ENCODE data around the gene CENPX.

Gene CENPX

GRCh38 chr17:82009413-82009812 is 13.3 kb downstream of the CENPX start:
- no peak for DNase-seq

GRCh38 chr17:82008941-82009405 is 13.7 kb downstream of the CENPX start:
- DNase-seq = no peak

- no peak for DNase-seq
Measured at GRCh38 chr17:82008258-82008940, 14.3 kb downstream of the CENPX start.

GRCh38 chr17:82007495-82008257 is 15.0 kb downstream of the CENPX start:
- DNase-seq = no peak

- DNase-seq = no peak
Measured at GRCh38 chr17:82007228-82007494, 15.5 kb downstream of the CENPX start.

GRCh38 chr17:82006468-82007227 is 16.0 kb downstream of the CENPX start:
- no peak for DNase-seq

GRCh38 chr17:82005701-82006348 is 16.9 kb downstream of the CENPX start:
- DNase-seq = no peak

GRCh38 chr17:82004517-82005455 is 17.9 kb downstream of the CENPX start:
- DNase-seq = no peak

- no peak for DNase-seq
Measured at GRCh38 chr17:82003411-82004381, 19.0 kb downstream of the CENPX start.

GRCh38 chr17:82001571-82002056 is 21.1 kb downstream of the CENPX start:
- no peak for DNase-seq

- no peak for DNase-seq
Measured at GRCh38 chr17:82000803-82001570, 21.7 kb downstream of the CENPX start.

GRCh38 chr17:81999976-82000802 is 22.5 kb downstream of the CENPX start:
- DNase-seq = no peak

GRCh38 chr17:81999587-81999975 is 23.1 kb downstream of the CENPX start:
- no peak for DNase-seq

- no peak for DNase-seq
Measured at GRCh38 chr17:81998691-81999438, 23.8 kb downstream of the CENPX start.

- no peak for DNase-seq
Measured at GRCh38 chr17:81998212-81998611, 24.5 kb downstream of the CENPX start.

- no peak for DNase-seq
Measured at GRCh38 chr17:81996757-81997441, 25.8 kb downstream of the CENPX start.

GRCh38 chr17:81996232-81996756 is 26.4 kb downstream of the CENPX start:
- no peak for DNase-seq

Data from CD4-positive, alpha-beta T cell treated with Interferon alpha-2 for 1 hour (primary cell).